HepG2 (cell line): ENCODE results near the gene SYTL2. TPM values are rescaled to one million over a fixed set of nuclear protein-coding genes. Genes with fewer than 3 reads are reported as not detected.

Source experiments
- ELF3 ChIP-seq: IDR thresholded peaks from 2 replicates; pipeline ENCODE4 v1.6.1; 2016; ENCODE audit warnings: missing genetic modification reagents, missing compliant biosample characterization
- HIC2 ChIP-seq: sonication (generic); formaldehyde crosslinking; IDR thresholded peaks from 2 replicates; pipeline ENCODE4 v1.9.0; 2022; ENCODE audit warnings: low read depth, missing genetic modification reagents
- KDM5A ChIP-seq: fragments of 200-600 bp; sonication (generic); IDR thresholded peaks from 2 replicates; pipeline ENCODE4 v1.7.0; 2018; ENCODE audit warnings: antibody characterized with exemption, mild to moderate bottlenecking, low read length, borderline replicate concordance
- NFATC3 ChIP-seq: sonication (generic); formaldehyde crosslinking; IDR thresholded peaks from 2 replicates; pipeline ENCODE4 v1.5.1; 2020; ENCODE audit warnings: mild to moderate bottlenecking, missing genetic modification reagents
- RBAK ChIP-seq: sonication (generic); formaldehyde crosslinking; IDR thresholded peaks from 2 replicates; pipeline ENCODE4 v1.5.1; 2020; ENCODE audit warnings: mild to moderate bottlenecking, missing genetic modification reagents
- RBFOX2 ChIP-seq: fragments of 200-400 bp; formaldehyde crosslinking; IDR thresholded peaks from 2 replicates; pipeline ENCODE4 v1.6.1; 2017; ENCODE audit warnings: low read depth, mild to moderate bottlenecking, low read length
- REL ChIP-seq: sonication (generic); formaldehyde crosslinking; conservative IDR thresholded peaks from 2 replicates; pipeline ENCODE4 v1.8.0; 2022; ENCODE audit warnings: mild to moderate bottlenecking, missing genetic modification reagents, moderate library complexity
- SKI ChIP-seq: fragments of 450-650 bp; IDR thresholded peaks from one replicate; pipeline ENCODE4 v1.6.1; 2018; ENCODE audit warnings: mild to moderate bottlenecking; ENCODE audit not compliant: partially characterized antibody
- SP2 ChIP-seq: sonication (generic); formaldehyde crosslinking; IDR thresholded peaks from 2 replicates; pipeline ENCODE4 v1.5.1; 2020; ENCODE audit warnings: mild to moderate bottlenecking, missing genetic modification reagents
- ZBTB33 ChIP-seq: sonication (generic); formaldehyde crosslinking; IDR thresholded peaks from 2 replicates; pipeline ENCODE4 v1.4.0; 2020; ENCODE audit warnings: missing genetic modification reagents
- ZNF234 ChIP-seq: sonication (generic); formaldehyde crosslinking; conservative IDR thresholded peaks from 2 replicates; pipeline ENCODE4 v1.5.1; 2020; ENCODE audit warnings: mild to moderate bottlenecking, missing genetic modification reagents
- polyA plus RNA-seq, 8 experiments: library from polyadenylated mRNA; depleted of rRNA in 3 of 8; stranded (reverse) in 7 of 8; unstranded in 1 of 8; fragments of >200 nt; fragmentation: Illumina TruSeq in 4 of 8; extraction: Trizol in 4 of 8; gene quantifications; 2 replicates each; pipeline versions ENCODE4 v1.2.1 to v1.2.3, GENCODE V29; 2011 to 2016; ENCODE audit warnings: low read depth in 4 of 8, missing spikeins in 1 of 8, mixed read lengths in 1 of 8; ENCODE audit not compliant: insufficient read depth in 1 of 8
- total RNA-seq, 5 experiments: library from RNA; depleted of rRNA; stranded (reverse); fragments of >200 nt; fragmentation: Illumina TruSeq; extraction: Trizol; gene quantifications; 2 replicates each; pipeline ENCODE4 v1.2.3, GENCODE V29; 2016; ENCODE audit warnings: low read depth in 1 of 5
- TF ChIP-seq, protein P1 (sequence below): sonication (generic); formaldehyde crosslinking; IDR thresholded peaks from 2 replicates; pipeline ENCODE4 v1.4.0; 2020; ENCODE audit warnings: mild to moderate bottlenecking, missing genetic modification reagents
- TF ChIP-seq, protein P2 (sequence below): sonication (generic); formaldehyde crosslinking; IDR thresholded peaks from 2 replicates; pipeline ENCODE4 v1.4.0; 2020; ENCODE audit warnings: low read depth, mild to moderate bottlenecking, missing genetic modification reagents
- TF ChIP-seq, protein P3 (sequence below): sonication (generic); formaldehyde crosslinking; IDR thresholded peaks from 2 replicates; pipeline ENCODE4 v1.5.0; 2020; ENCODE audit warnings: missing genetic modification reagents
- TF ChIP-seq, protein P4 (sequence below): sonication (generic); formaldehyde crosslinking; IDR thresholded peaks from 2 replicates; pipeline ENCODE4 v1.4.0; 2020; ENCODE audit warnings: mild to moderate bottlenecking, low read depth, missing genetic modification reagents

Gene SYTL2
- total and polyA plus RNA-seq, 2 of the 13 experiments (the other 11 are each of a cell fraction or from before 2014, with no cell fraction given) = 0.77 to 0.90 TPM

DNA sequence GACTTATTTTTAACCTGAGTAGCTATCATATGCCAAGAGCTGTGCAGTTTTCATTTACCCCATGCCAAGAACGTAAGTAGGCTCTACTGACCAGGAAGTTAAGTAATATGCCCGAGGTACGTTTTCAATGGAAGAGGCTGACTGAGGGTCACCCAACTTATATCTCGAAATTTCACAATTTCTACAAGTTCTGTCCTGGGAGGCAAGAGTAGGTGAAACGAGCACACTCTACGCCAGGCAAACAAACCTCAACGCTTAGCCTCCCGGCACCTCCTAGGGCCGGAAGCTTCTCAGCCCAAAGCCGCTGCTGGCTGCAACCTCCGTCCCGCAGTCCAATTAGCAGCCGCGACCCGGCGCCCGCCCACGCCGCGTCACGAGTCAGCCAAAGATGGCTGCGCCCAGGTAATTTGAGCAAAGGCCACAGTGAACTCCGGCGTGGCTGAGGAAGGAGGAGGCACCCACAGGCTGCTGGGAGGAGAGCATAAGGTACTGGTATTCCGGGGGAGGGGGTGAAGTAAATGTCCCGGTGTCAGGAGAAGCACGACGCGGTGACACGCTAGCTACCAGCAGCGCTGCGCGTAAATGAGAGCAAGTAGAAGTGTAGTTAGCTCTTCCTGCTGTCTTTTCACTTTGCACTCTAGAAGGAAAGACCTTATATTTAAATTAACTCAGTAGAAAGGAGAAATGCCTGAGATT is 163.2 kb downstream of the SYTL2 start, which contains the start of gene TMEM126A (continued):
- TF ChIP-seq ELF3 (0 out of 2 replicates have a peak, but pooled peaks have one; percentile 53), ZNF234 (CRISPR knock-in tag) (no peak), RBFOX2 (peak; percentile 91), SKI (peak; percentile 18), SP2 (CRISPR knock-in tag) (peak; percentile 70), HIC2 (CRISPR knock-in tag) (0 out of 2 replicates have a peak, but pooled peaks have one; percentile 43), NFATC3 (CRISPR knock-in tag) (no peak), ZBTB33 (no peak), RBAK (CRISPR knock-in tag) (no peak), KDM5A (peak; percentile 82), REL (CRISPR knock-in tag) (peak; percentile 55; the same call in 1 of the 2 replicates)
- TF ChIP-seq, protein P1, sequence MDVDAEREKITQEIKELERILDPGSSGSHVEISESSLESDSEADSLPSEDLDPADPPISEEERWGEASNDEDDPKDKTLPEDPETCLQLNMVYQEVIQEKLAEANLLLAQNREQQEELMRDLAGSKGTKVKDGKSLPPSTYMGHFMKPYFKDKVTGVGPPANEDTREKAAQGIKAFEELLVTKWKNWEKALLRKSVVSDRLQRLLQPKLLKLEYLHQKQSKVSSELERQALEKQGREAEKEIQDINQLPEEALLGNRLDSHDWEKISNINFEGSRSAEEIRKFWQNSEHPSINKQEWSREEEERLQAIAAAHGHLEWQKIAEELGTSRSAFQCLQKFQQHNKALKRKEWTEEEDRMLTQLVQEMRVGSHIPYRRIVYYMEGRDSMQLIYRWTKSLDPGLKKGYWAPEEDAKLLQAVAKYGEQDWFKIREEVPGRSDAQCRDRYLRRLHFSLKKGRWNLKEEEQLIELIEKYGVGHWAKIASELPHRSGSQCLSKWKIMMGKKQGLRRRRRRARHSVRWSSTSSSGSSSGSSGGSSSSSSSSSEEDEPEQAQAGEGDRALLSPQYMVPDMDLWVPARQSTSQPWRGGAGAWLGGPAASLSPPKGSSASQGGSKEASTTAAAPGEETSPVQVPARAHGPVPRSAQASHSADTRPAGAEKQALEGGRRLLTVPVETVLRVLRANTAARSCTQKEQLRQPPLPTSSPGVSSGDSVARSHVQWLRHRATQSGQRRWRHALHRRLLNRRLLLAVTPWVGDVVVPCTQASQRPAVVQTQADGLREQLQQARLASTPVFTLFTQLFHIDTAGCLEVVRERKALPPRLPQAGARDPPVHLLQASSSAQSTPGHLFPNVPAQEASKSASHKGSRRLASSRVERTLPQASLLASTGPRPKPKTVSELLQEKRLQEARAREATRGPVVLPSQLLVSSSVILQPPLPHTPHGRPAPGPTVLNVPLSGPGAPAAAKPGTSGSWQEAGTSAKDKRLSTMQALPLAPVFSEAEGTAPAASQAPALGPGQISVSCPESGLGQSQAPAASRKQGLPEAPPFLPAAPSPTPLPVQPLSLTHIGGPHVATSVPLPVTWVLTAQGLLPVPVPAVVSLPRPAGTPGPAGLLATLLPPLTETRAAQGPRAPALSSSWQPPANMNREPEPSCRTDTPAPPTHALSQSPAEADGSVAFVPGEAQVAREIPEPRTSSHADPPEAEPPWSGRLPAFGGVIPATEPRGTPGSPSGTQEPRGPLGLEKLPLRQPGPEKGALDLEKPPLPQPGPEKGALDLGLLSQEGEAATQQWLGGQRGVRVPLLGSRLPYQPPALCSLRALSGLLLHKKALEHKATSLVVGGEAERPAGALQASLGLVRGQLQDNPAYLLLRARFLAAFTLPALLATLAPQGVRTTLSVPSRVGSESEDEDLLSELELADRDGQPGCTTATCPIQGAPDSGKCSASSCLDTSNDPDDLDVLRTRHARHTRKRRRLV (CRISPR knock-in tag) = no peak
- TF ChIP-seq, protein P2, sequence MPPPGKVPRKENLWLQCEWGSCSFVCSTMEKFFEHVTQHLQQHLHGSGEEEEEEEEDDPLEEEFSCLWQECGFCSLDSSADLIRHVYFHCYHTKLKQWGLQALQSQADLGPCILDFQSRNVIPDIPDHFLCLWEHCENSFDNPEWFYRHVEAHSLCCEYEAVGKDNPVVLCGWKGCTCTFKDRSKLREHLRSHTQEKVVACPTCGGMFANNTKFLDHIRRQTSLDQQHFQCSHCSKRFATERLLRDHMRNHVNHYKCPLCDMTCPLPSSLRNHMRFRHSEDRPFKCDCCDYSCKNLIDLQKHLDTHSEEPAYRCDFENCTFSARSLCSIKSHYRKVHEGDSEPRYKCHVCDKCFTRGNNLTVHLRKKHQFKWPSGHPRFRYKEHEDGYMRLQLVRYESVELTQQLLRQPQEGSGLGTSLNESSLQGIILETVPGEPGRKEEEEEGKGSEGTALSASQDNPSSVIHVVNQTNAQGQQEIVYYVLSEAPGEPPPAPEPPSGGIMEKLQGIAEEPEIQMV = no peak
- TF ChIP-seq, protein P3, sequence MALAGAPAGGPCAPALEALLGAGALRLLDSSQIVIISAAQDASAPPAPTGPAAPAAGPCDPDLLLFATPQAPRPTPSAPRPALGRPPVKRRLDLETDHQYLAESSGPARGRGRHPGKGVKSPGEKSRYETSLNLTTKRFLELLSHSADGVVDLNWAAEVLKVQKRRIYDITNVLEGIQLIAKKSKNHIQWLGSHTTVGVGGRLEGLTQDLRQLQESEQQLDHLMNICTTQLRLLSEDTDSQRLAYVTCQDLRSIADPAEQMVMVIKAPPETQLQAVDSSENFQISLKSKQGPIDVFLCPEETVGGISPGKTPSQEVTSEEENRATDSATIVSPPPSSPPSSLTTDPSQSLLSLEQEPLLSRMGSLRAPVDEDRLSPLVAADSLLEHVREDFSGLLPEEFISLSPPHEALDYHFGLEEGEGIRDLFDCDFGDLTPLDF = peak; percentile 59; the same call in 1 of the 2 replicates
- TF ChIP-seq, protein P4, sequence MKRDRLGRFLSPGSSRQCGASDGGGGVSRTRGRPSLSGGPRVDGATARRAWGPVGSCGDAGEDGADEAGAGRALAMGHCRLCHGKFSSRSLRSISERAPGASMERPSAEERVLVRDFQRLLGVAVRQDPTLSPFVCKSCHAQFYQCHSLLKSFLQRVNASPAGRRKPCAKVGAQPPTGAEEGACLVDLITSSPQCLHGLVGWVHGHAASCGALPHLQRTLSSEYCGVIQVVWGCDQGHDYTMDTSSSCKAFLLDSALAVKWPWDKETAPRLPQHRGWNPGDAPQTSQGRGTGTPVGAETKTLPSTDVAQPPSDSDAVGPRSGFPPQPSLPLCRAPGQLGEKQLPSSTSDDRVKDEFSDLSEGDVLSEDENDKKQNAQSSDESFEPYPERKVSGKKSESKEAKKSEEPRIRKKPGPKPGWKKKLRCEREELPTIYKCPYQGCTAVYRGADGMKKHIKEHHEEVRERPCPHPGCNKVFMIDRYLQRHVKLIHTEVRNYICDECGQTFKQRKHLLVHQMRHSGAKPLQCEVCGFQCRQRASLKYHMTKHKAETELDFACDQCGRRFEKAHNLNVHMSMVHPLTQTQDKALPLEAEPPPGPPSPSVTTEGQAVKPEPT = no peak
